HepG2 (cell line): ENCODE measurements around the gene ZNF880. TPM values are rescaled to one million over a fixed set of nuclear protein-coding genes. Genes with fewer than 3 reads are reported as not detected.

Experiments used
- ATAC-seq: fragments of 200-7000 bp; cut with Tn5 transposase; 3 replicates; pipeline ENCODE4 v1.9.1; 2020; ENCODE audit warnings: mild to moderate bottlenecking, moderate library complexity
- BruUV-seq: library from RNA; stranded (reverse); fragments of 400-500 nt; replicated peaks from 2 replicates; lab custom pipeline; 2021; lab: Mats Ljungman, UMichigan
- CTCF ChIA-PET: fragments of 300-600 bp; formaldehyde crosslinking; extraction: SDS; loops from one replicate; lab custom pipeline; 2021; ENCODE audit warnings: low total read pairs, inconsistent platforms, low intra/inter-chr PET ratio; lab: Yijun Ruan, JAX
- POLR2A ChIA-PET: fragments of 350-600 bp; sonication (Branson Sonifier 250); formaldehyde crosslinking; loops from one replicate; lab custom pipeline; 2020; ENCODE audit warnings: antibody characterized with exemption, inconsistent platforms; lab: Yijun Ruan, JAX
- DNase-seq: peaks from one replicate; pipeline ENCODE4 v3.0.0-alpha.2; 2015; ENCODE audit warnings: low spot score
- FAIRE-seq: peaks from 3 replicates; lab custom pipeline; 2011; peaks lifted over from hg19 to GRCh38; lab: Jason Lieb, UNC
- H2AFZ ChIP-seq: one replicate; pipeline ENCODE4 v1.6.1; 2011; ENCODE audit warnings: low read length, inconsistent platforms
- H3K27ac ChIP-seq: fragments of 300-600 bp; 3 replicates; pipeline ENCODE4 v1.8.0; 2011; ENCODE audit warnings: mixed run types, mild to moderate bottlenecking, mixed read lengths, low read length, inconsistent platforms; ENCODE audit not compliant: insufficient read depth; ENCODE audit errors: extremely low read length
- H3K27me3 ChIP-seq, 2 experiments: fragments of 200-600 bp in 1 of 2; 2 replicates in 1 of 2; 3 replicates in 1 of 2; pipeline versions ENCODE4 v1.6.0 to v1.8.0; 2011; ENCODE audit warnings: low read length in 2 of 2, mild to moderate bottlenecking in 2 of 2, moderate library complexity in 2 of 2, inconsistent platforms in 1 of 2; ENCODE audit not compliant: insufficient read depth in 2 of 2, control insufficient read depth in 1 of 2
- H3K36me3 ChIP-seq, 2 experiments: fragments of 200-600 bp in 1 of 2; replicated peaks in 1 of 2; 2 replicates in 1 of 2; 3 replicates in 1 of 2; pipeline versions ENCODE4 v1.5.1 to v1.8.0; 2011; ENCODE audit warnings: low read length in 2 of 2, inconsistent platforms in 1 of 2; ENCODE audit not compliant: insufficient read depth in 2 of 2, control insufficient read depth in 1 of 2
- H3K4me1 ChIP-seq: 2 replicates; pipeline ENCODE4 v1.5.1; 2012; ENCODE audit warnings: low read length, inconsistent platforms; ENCODE audit not compliant: insufficient read depth
- H3K4me2 ChIP-seq: 2 replicates; pipeline ENCODE4 v1.6.0; 2011; ENCODE audit warnings: low read depth, low read length, inconsistent platforms
- H3K4me3 ChIP-seq, 3 experiments: fragments of 200-600 bp in 1 of 3; sonication (generic), shearing (Covaris generic) in 1 of 3; replicated peaks in 1 of 3; 2 replicates each; pipeline ENCODE4 v1.5.1; 2011 to 2016; ENCODE audit warnings: low read length in 3 of 3, inconsistent platforms in 2 of 3, low read depth in 2 of 3, mild to moderate bottlenecking in 2 of 3, control low read depth in 1 of 3, mixed read lengths in 1 of 3; ENCODE audit not compliant: insufficient read depth in 1 of 3
- H3K79me2 ChIP-seq: one replicate; pipeline ENCODE4 v1.6.1; 2011; ENCODE audit warnings: low read length, inconsistent platforms; ENCODE audit not compliant: insufficient read depth
- H3K9ac ChIP-seq: 2 replicates; pipeline ENCODE4 v1.6.0; 2011; ENCODE audit warnings: mild to moderate bottlenecking, low read depth, low read length, inconsistent platforms; ENCODE audit not compliant: insufficient read depth
- H3K9me3 ChIP-seq: 2 replicates; pipeline ENCODE4 v1.5.1; 2012; ENCODE audit warnings: mild to moderate bottlenecking, low read length
- H4K20me1 ChIP-seq: 2 replicates; pipeline ENCODE4 v1.6.0; 2011; ENCODE audit warnings: inconsistent platforms, mild to moderate bottlenecking, low read length, moderate library complexity; ENCODE audit not compliant: insufficient read depth
- EEA1 ChIP-seq: sonication (generic); formaldehyde crosslinking; IDR thresholded peaks from 2 replicates; pipeline ENCODE4 v1.5.1; 2020; ENCODE audit warnings: mild to moderate bottlenecking, missing genetic modification reagents, borderline replicate concordance
- GFI1 ChIP-seq: sonication (generic); formaldehyde crosslinking; IDR thresholded peaks from 2 replicates; pipeline ENCODE4 v1.5.0; 2020; ENCODE audit warnings: missing genetic modification reagents, mild to moderate bottlenecking, borderline replicate concordance
- SMAD3 ChIP-seq: sonication (generic); formaldehyde crosslinking; IDR thresholded peaks from 2 replicates; pipeline ENCODE4 v1.4.0; 2020; ENCODE audit warnings: missing genetic modification reagents
- TCF7L2 ChIP-seq: IDR thresholded peaks from 2 replicates; pipeline ENCODE4 v1.6.1; 2011; ENCODE audit warnings: mild to moderate bottlenecking, low read depth, low read length, moderate library complexity
- ZNF468 ChIP-seq: sonication (generic); formaldehyde crosslinking; IDR thresholded peaks from 2 replicates; pipeline ENCODE4 v1.8.0; 2022; ENCODE audit warnings: mild to moderate bottlenecking, moderate library complexity, missing genetic modification reagents
- ZNF572 ChIP-seq: sonication (generic); formaldehyde crosslinking; IDR thresholded peaks from 2 replicates; pipeline ENCODE4 v1.5.1; 2020; ENCODE audit warnings: mild to moderate bottlenecking, missing genetic modification reagents
- ZNF607 ChIP-seq: sonication (generic); formaldehyde crosslinking; IDR thresholded peaks from 2 replicates; pipeline ENCODE4 v1.5.1; 2020; ENCODE audit warnings: missing genetic modification reagents, mild to moderate bottlenecking, borderline replicate concordance
- WGBS: methylation state at CpG from one replicate; pipeline ENCODE4 v1.1.6; 2017; ENCODE audit warnings: low lambda C conversion rate; 5-methylcytosine and 5-hydroxymethylcytosine counted together
- in situ Hi-C: cut with HindIII; loops from 2 replicates; pipeline ENCODE4 v1.10.0; 2017; ENCODE audit warnings: low pct_unique_long_range_greater_than_20kb; ENCODE audit not compliant: extremely low pct_ligation_motif_present
- intact Hi-C: fragments of 100-400 bp; cut with micrococcal nuclease; formaldehyde crosslinking; loops from one replicate; pipeline ENCODE4 v1.10.0; 2022; ENCODE audit not compliant: unreplicated experiment
- polyA plus RNA-seq, 8 experiments: library from polyadenylated mRNA; depleted of rRNA in 3 of 8; stranded (reverse) in 7 of 8; unstranded in 1 of 8; fragments of >200 nt; fragmentation: Illumina TruSeq in 4 of 8; extraction: Trizol in 4 of 8; gene quantifications; 2 replicates each; pipeline versions ENCODE4 v1.2.1 to v1.2.3, GENCODE V29; 2011 to 2016; ENCODE audit warnings: low read depth in 4 of 8, missing spikeins in 1 of 8, mixed read lengths in 1 of 8; ENCODE audit not compliant: insufficient read depth in 1 of 8
- small RNA-seq, 3 experiments: library from RNA; depleted of rRNA; stranded (forward); fragments of <200 nt; gene quantifications; one replicate each; pipeline ENCODE3, GENCODE V24; 2012; ENCODE audit warnings: low read depth in 2 of 3, low replicate concordance in 1 of 3; ENCODE audit not compliant: insufficient read length in 3 of 3, insufficient read depth in 2 of 3
- total RNA-seq, 5 experiments: library from RNA; depleted of rRNA; stranded (reverse); fragments of >200 nt; fragmentation: Illumina TruSeq; extraction: Trizol; gene quantifications; 2 replicates each; pipeline ENCODE4 v1.2.3, GENCODE V29; 2016; ENCODE audit warnings: low read depth in 1 of 5

The ZNF880 gene
- total and polyA plus RNA-seq, 2 of the 13 experiments (the other 11 are each of a cell fraction or from before 2014, with no cell fraction given) = 0.03 to 0.18 TPM

GRCh38 chr19:52428937-52429336 is 59.2 kb downstream of the ZNF880 start, which contains the start of gene ZNF534:
TSS of gene ZNF534 (plus strand) at chr19:52429148. CDS start at chr19:52431475, 2,327 bp downstream.
- WGBS = 61% methylated on average over 27 of the region's 27 CpGs
- POLR2A ChIA-PET = no interaction called here
- no peak for DNase-seq
- Histone ChIP-seq H3K4me1 (no peaks in the 10 kb centered on the region), H3K27ac (no peak within 1 kb of the TSS), H3K4me2 (no peak within 1 kb of the TSS), H3K9ac (no peak within 1 kb of the TSS), H4K20me1 (no peaks in the 10 kb centered on the region), H3K36me3 (no peaks in the 10 kb centered on the region), H3K79me2 (no peaks in the 10 kb centered on the region), H2AFZ (no peak within 1 kb of the TSS), H3K9me3 (peaks cover 74% of the 10 kb centered on the region), H3K4me3 (no peak within 1 kb of the TSS), H3K27me3 (no peaks in the 10 kb centered on the region)
- no peak for ATAC-seq
- TF ChIP-seq ZNF607 (CRISPR knock-in tag) = no peak
- no peak for TF ChIP-seq ZNF468
- no peak for TF ChIP-seq ZNF572 (CRISPR knock-in tag)
- no peak for TF ChIP-seq EEA1 (CRISPR knock-in tag)
- TF ChIP-seq GFI1 (CRISPR knock-in tag) = no peak
- TF ChIP-seq SMAD3 (CRISPR knock-in tag) = no peak
- no peak for TF ChIP-seq TCF7L2
- intact Hi-C loops (no loop called here), in situ Hi-C loops (no loop called here)
- no TSS peak for BruUV-seq
- no peak for FAIRE-seq
- CTCF ChIA-PET = no interaction called here

Small RNAs within 50 kb of the gene (small RNA-seq; reads per million reads assigned to genes)
- gene AC010332.1 = 0 reads per million in 3 experiments

Other genes with a start within 250 kb of the ZNF880 start
- 10.4 and 19.8 TPM in 2 replicates for gene ZNF616, start 230.0 kb upstream of the ZNF880 start, total RNA-seq (2016; rRNA removed; fragmentation: Illumina TruSeq; extraction: Trizol)
- gene ZNF616, start 230.0 kb upstream of the ZNF880 start, polyA plus RNA-seq (2011; rRNA removed) = 2.2 and 3.2 TPM in 2 replicates
- 5.3 and 5.8 TPM in 2 replicates for gene ZNF836, start 198.3 kb upstream of the ZNF880 start, total RNA-seq (2016; rRNA removed; fragmentation: Illumina TruSeq; extraction: Trizol)
- gene ZNF836, start 198.3 kb upstream of the ZNF880 start, polyA plus RNA-seq (2011; rRNA removed) = 1.6 and 1.7 TPM in 2 replicates
- 130 and 141 TPM in 2 replicates for gene PPP2R1A, start 179.9 kb upstream of the ZNF880 start, total RNA-seq (2016; rRNA removed; fragmentation: Illumina TruSeq; extraction: Trizol)
- 86.7 and 106 TPM in 2 replicates for gene PPP2R1A, start 179.9 kb upstream of the ZNF880 start, polyA plus RNA-seq (2011; rRNA removed)
- gene ZNF766, start 100.3 kb upstream of the ZNF880 start, total RNA-seq (2016; rRNA removed; fragmentation: Illumina TruSeq; extraction: Trizol) = 10.3 and 15.8 TPM in 2 replicates
- gene ZNF766, start 100.3 kb upstream of the ZNF880 start, polyA plus RNA-seq (2011; rRNA removed) = 4.2 and 5.2 TPM in 2 replicates
- gene ZNF480, start 72.8 kb upstream of the ZNF880 start, total RNA-seq (2016; rRNA removed; fragmentation: Illumina TruSeq; extraction: Trizol) = 9.6 and 22.2 TPM in 2 replicates
- 2.1 and 3.0 TPM in 2 replicates for gene ZNF480, start 72.8 kb upstream of the ZNF880 start, polyA plus RNA-seq (2011; rRNA removed)
- gene ZNF610, start 33.7 kb upstream of the ZNF880 start, total RNA-seq (2016; rRNA removed; fragmentation: Illumina TruSeq; extraction: Trizol) = 0.60 and 0.69 TPM in 2 replicates
- 0.32 and 0.47 TPM in 2 replicates for gene ZNF610, start 33.7 kb upstream of the ZNF880 start, polyA plus RNA-seq (2011; rRNA removed)
- gene ZNF528, start 27.9 kb downstream of the ZNF880 start, total RNA-seq (2016; rRNA removed; fragmentation: Illumina TruSeq; extraction: Trizol) = 9.2 and 10.0 TPM in 2 replicates
- gene ZNF528, start 27.9 kb downstream of the ZNF880 start, polyA plus RNA-seq (2011; rRNA removed) = 4.1 and 6.2 TPM in 2 replicates
- 0.04 TPM in 1 of 2 replicates, not detected in the other for gene ZNF534, start 59.2 kb downstream of the ZNF880 start, total RNA-seq (2016; rRNA removed; fragmentation: Illumina TruSeq; extraction: Trizol)
- gene ZNF534, start 59.2 kb downstream of the ZNF880 start, polyA plus RNA-seq (2011; rRNA removed) = 0.08 TPM in 1 of 2 replicates, not detected in the other
- not detected in 2 replicates for gene ZNF578, start 83.6 kb downstream of the ZNF880 start, total RNA-seq (2016; rRNA removed; fragmentation: Illumina TruSeq; extraction: Trizol)
- not detected in 2 replicates for gene ZNF578, start 83.6 kb downstream of the ZNF880 start, polyA plus RNA-seq (2011; rRNA removed)
- gene ZNF808, start 157.7 kb downstream of the ZNF880 start, total RNA-seq (2016; rRNA removed; fragmentation: Illumina TruSeq; extraction: Trizol) = 7.4 and 17.5 TPM in 2 replicates
- gene ZNF808, start 157.7 kb downstream of the ZNF880 start, polyA plus RNA-seq (2011; rRNA removed) = 3.0 and 3.3 TPM in 2 replicates
- gene ZNF701, start 200.4 kb downstream of the ZNF880 start, total RNA-seq (2016; rRNA removed; fragmentation: Illumina TruSeq; extraction: Trizol) = 6.3 and 7.7 TPM in 2 replicates
- gene ZNF701, start 200.4 kb downstream of the ZNF880 start, polyA plus RNA-seq (2011; rRNA removed) = 4.5 and 5.0 TPM in 2 replicates